Gastroesophageal sphincter (tissue), 4 donors: ENCODE data around the gene IMMP1L. TPM values are rescaled to one million over a fixed set of nuclear protein-coding genes. Genes with fewer than 3 reads are reported as not detected.

Source experiments
- ATAC-seq: fragments of 150-250 bp; one replicate; pipeline ENCODE4 v1.9.1; 2016; ENCODE audit warnings: mild to moderate bottlenecking, moderate library complexity
- H3K27ac ChIP-seq, 4 donors: fragments of 200-600 bp; sonication (generic) in 3 of 4; 1 replicate in 3 of 4; 2 replicates in 1 of 4; pipeline ENCODE4 v1.5.1; 2016 to 2019
- H3K27me3 ChIP-seq: fragments of 200-600 bp; sonication (generic); one replicate; pipeline ENCODE4 v1.5.1; 2019
- H3K36me3 ChIP-seq, 2 donors: fragments of 200-600 bp; sonication (generic); one replicate each; pipeline ENCODE4 v1.5.1; 2019; ENCODE audit warnings: control low read depth in 1 of 2
- H3K4me1 ChIP-seq, 3 donors: fragments of 200-600 bp; sonication (generic); 1 replicate in 2 of 3; 2 replicates in 1 of 3; pipeline ENCODE4 v1.5.1; 2016 to 2019; ENCODE audit warnings: control low read depth in 2 of 3
- H3K4me3 ChIP-seq, 2 donors: fragments of 200-600 bp; sonication (generic); one replicate each; pipeline ENCODE4 v1.5.1; 2019; ENCODE audit warnings: mild to moderate bottlenecking in 1 of 2, moderate library complexity in 1 of 2
- H3K9me3 ChIP-seq, 3 donors: fragments of 200-600 bp; sonication (generic); one replicate each; pipeline ENCODE4 v1.5.1; 2017 to 2019; ENCODE audit warnings: control low read depth in 2 of 3
- CTCF ChIP-seq, 4 experiments: fragments of 200-600 bp in 2 of 4; fragments of 450-650 bp in 2 of 4; sonication (generic) in 1 of 4; IDR thresholded peaks; one replicate each; pipeline ENCODE4 v1.5.1; 2017 to 2019; ENCODE audit warnings: antibody characterized with exemption in 4 of 4, mild to moderate bottlenecking in 2 of 4, moderate library complexity in 2 of 4
- EP300 ChIP-seq: sonication (generic); formaldehyde crosslinking; IDR thresholded peaks from one replicate; pipeline ENCODE4 v1.6.1; 2017; ENCODE audit warnings: antibody characterized with exemption, mild to moderate bottlenecking
- POLR2A ChIP-seq, 2 donors: fragments of 450-650 bp; IDR thresholded peaks; one replicate each; pipeline ENCODE4 v1.6.1; 2017; ENCODE audit warnings: antibody characterized with exemption in 2 of 2, mild to moderate bottlenecking in 2 of 2, moderate library complexity in 1 of 2
- POLR2AphosphoS5 ChIP-seq: sonication (generic); formaldehyde crosslinking; IDR thresholded peaks from one replicate; pipeline ENCODE4 v1.6.1; 2017; ENCODE audit warnings: antibody characterized with exemption
- WGBS, 2 donors: methylation state at CpG; one replicate each; pipeline ENCODE4 v1.1.5; 2018; ENCODE audit warnings: low coverage in 1 of 2; 5-methylcytosine and 5-hydroxymethylcytosine counted together
- total RNA-seq, 4 donors: library from RNA; depleted of rRNA; stranded (reverse); fragments of >200 nt; gene quantifications; one replicate each; pipeline ENCODE4 v1.1.0, GENCODE V29; 2016

Gene IMMP1L
- total RNA-seq, 4 donors from 2014 or later = 3.9 to 38.6 (median 21.2) TPM

- Histone ChIP-seq H3K9me3 (no peaks in the 10 kb centered on the region), H3K4me3 (no peak overlapping the region), H3K27me3 (no peaks in the 10 kb centered on the region), H3K36me3 (no peaks in the 10 kb centered on the region), H3K27ac (no peak overlapping the region), H3K4me1 (no peaks in the 10 kb centered on the region)
- ATAC-seq = no peak
- no peak for TF ChIP-seq EP300
- TF ChIP-seq CTCF (IDR thresholded peaks at IDR 0.05) = no peak
- no peak for TF ChIP-seq POLR2AphosphoS5
- TF ChIP-seq POLR2A (IDR thresholded peaks at IDR 0.05) = no peak
Observed at GRCh38 chr11:31441296-31441695, 68.1 kb downstream of the IMMP1L start.

GRCh38 chr11:31437742-31438435, 71.5 kb downstream of the IMMP1L start:
- WGBS, 2 donors = 85 to 96% methylated on average over 2 of the region's 2 CpGs
- Histone ChIP-seq H3K36me3 (peaks cover 0 to 4% of the 10 kb centered on the region in 2 donors), H3K4me1 (no peaks in the 10 kb centered on the region), H3K4me3 (no peak overlapping the region), H3K9me3 (no peaks in the 10 kb centered on the region), H3K27me3 (no peaks in the 10 kb centered on the region), H3K27ac (no peak overlapping the region)
- no peak for ATAC-seq
- TF ChIP-seq POLR2AphosphoS5 (no peak), POLR2A (IDR thresholded peaks at IDR 0.05) (no peak), EP300 (no peak), CTCF (IDR thresholded peaks at IDR 0.05) (no peak)

GRCh38 chr11:31433851-31434250, 75.6 kb downstream of the IMMP1L start:
- Histone ChIP-seq H3K4me3 (no peak overlapping the region), H3K36me3 (peaks cover 0 to 41% of the 10 kb centered on the region in 2 donors), H3K9me3 (no peaks in the 10 kb centered on the region), H3K4me1 (no peaks in the 10 kb centered on the region), H3K27me3 (no peaks in the 10 kb centered on the region), H3K27ac (no peak overlapping the region)
- TF ChIP-seq POLR2AphosphoS5 (no peak), POLR2A (IDR thresholded peaks at IDR 0.05) (no peak), CTCF (IDR thresholded peaks at IDR 0.05) (no peak), EP300 (no peak)
- ATAC-seq = no peak
- WGBS, 2 donors = 86 to 100% methylated on average over 1 of the region's 1 CpG

- H3K9me3 ChIP-seq = no peaks in the 10 kb centered on the region
- ATAC-seq = no peak
- peaks cover 0 to 10% of the 10 kb centered on the region in 2 donors for H3K36me3 ChIP-seq
- H3K4me1 ChIP-seq = no peaks in the 10 kb centered on the region
- no peak overlapping the region for H3K4me3 ChIP-seq
- no peak overlapping the region for H3K27ac ChIP-seq
- no peak for TF ChIP-seq POLR2A (IDR thresholded peaks at IDR 0.05)
- no peak for TF ChIP-seq EP300
- TF ChIP-seq POLR2AphosphoS5 = no peak
- no peak for TF ChIP-seq CTCF (IDR thresholded peaks at IDR 0.05)
- no peaks in the 10 kb centered on the region for H3K27me3 ChIP-seq
Observed at GRCh38 chr11:31424652-31425051, 84.8 kb downstream of the IMMP1L start.

- Histone ChIP-seq H3K9me3 (no peaks in the 10 kb centered on the region), H3K27ac (no peak overlapping the region), H3K27me3 (no peaks in the 10 kb centered on the region), H3K4me1 (no peaks in the 10 kb centered on the region), H3K4me3 (no peak overlapping the region), H3K36me3 (peaks cover 0 to 4% of the 10 kb centered on the region in 2 donors)
- TF ChIP-seq POLR2AphosphoS5 (no peak), EP300 (no peak), CTCF (IDR thresholded peaks at IDR 0.05) (no peak), POLR2A (IDR thresholded peaks at IDR 0.05) (no peak)
- WGBS, 2 donors = 73 to 95% methylated on average over 1 of the region's 1 CpG
- no peak for ATAC-seq
Observed at GRCh38 chr11:31422703-31423102, 86.7 kb downstream of the IMMP1L start.
